Measurements from ENCODE around the gene SPNS3. TPM values are rescaled to one million over a fixed set of nuclear protein-coding genes. Genes with fewer than 3 reads are reported as not detected.

Gene SPNS3
- total and polyA plus RNA-seq, 7 donors, result 1.6 TPM; not detected in 6

DNA sequence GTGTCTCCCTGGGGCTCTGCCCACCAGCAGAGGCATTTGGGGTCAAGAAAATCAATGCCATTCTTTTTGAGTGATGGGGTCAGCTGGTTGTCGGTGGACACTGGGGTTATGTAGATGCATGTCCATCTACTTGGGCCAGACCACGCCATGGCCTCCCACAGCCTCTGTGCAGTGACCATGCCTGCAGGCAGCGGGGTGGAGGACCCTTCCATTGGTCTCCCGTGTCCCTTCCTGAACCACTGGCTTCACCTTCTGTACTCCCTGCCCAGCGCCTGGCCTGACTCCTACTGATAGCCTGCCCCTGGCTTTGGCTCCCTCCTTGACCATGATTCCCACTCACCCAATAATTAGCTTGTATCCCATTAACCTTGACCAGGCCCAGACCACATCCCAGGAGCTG is 28.0 kb upstream of the SPNS3 start:
- Histone ChIP-seq H3K9me3 (no peaks in the 10 kb centered on the region), H3K36me3 (no peaks in the 10 kb centered on the region), H3K4me3 (no peak overlapping the region), H3K27ac (no peak overlapping the region), H3K27me3 (no peaks in the 10 kb centered on the region), H3K4me1 (no peaks in the 10 kb centered on the region)
- intact Hi-C loops (cut with DNase I), result no loop called here
- no peak for DNase-seq
- TF ChIP-seq, protein P1, sequence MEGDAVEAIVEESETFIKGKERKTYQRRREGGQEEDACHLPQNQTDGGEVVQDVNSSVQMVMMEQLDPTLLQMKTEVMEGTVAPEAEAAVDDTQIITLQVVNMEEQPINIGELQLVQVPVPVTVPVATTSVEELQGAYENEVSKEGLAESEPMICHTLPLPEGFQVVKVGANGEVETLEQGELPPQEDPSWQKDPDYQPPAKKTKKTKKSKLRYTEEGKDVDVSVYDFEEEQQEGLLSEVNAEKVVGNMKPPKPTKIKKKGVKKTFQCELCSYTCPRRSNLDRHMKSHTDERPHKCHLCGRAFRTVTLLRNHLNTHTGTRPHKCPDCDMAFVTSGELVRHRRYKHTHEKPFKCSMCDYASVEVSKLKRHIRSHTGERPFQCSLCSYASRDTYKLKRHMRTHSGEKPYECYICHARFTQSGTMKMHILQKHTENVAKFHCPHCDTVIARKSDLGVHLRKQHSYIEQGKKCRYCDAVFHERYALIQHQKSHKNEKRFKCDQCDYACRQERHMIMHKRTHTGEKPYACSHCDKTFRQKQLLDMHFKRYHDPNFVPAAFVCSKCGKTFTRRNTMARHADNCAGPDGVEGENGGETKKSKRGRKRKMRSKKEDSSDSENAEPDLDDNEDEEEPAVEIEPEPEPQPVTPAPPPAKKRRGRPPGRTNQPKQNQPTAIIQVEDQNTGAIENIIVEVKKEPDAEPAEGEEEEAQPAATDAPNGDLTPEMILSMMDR (IDR thresholded peaks at IDR 0.05), result no peak
- TF ChIP-seq POLR2AphosphoS5 (IDR thresholded peaks at IDR 0.05), result no peak
- no peak for TF ChIP-seq EP300 (IDR thresholded peaks at IDR 0.05)
- no peak for TF ChIP-seq POLR2A (IDR thresholded peaks at IDR 0.05)
- 95 to 96% methylated on average over 5 of the region's 5 CpGs for WGBS, 2 donors

DNA sequence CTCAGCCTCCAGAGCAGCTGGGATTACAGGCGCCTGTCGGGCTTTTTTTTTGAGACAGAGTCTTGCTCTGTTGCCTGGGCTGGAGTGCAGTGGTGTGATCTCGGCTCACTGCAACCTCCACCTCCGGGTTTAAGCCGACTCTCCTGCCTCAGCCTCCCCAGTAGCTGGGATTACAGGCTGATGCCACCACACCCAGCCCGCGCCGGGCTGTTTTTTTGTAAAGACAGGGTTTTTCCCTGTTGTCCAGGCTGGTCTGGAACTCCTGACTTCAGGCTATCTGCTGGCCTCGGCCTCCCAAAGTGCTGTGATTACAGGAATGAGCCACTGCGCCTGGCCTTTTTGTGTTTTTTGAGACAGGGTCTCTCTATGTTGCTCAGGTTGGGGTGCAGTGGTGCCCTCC is 27.4 kb upstream of the SPNS3 start:
- no peaks in the 10 kb centered on the region for H3K9me3 ChIP-seq
- whole genome bisulfite sequencing, 2 donors, result 96% methylated on average over 10 of the region's 10 CpGs
- DNase-seq, result no peak
- intact Hi-C loops (cut with DNase I), result no loop called here
- no peak overlapping the region for H3K27ac ChIP-seq
- no peaks in the 10 kb centered on the region for H3K27me3 ChIP-seq
- H3K4me1 ChIP-seq, result no peaks in the 10 kb centered on the region
- no peak overlapping the region for H3K4me3 ChIP-seq
- H3K36me3 ChIP-seq, result no peaks in the 10 kb centered on the region
- TF ChIP-seq, protein P1 (IDR thresholded peaks at IDR 0.05), result no peak
- TF ChIP-seq EP300 (IDR thresholded peaks at IDR 0.05) (no peak), POLR2A (IDR thresholded peaks at IDR 0.05) (no peak), POLR2AphosphoS5 (IDR thresholded peaks at IDR 0.05) (no peak)

DNA sequence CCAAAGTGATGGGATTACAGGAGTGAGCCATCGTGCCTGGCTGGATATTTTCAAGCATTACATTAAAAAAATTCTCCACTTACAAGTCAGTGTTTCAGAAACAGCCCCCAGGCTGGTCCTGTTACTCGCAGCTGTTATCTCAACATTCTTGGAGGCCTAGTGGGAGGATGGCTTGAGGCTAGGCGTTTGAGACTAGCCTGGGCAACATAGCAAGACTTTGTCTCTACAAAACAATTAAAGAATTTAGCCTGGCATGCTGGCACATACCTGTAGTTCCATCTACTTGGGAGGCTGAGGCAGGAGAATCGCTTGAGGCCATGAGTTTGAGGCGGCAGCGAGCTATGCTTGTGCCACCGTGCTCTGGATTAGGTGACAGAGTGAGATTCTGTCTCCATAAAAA is 26.5 kb upstream of the SPNS3 start:
- no peaks in the 10 kb centered on the region for H3K9me3 ChIP-seq
- 91 to 92% methylated on average over 7 of the region's 7 CpGs for WGBS, 2 donors
- H3K27ac ChIP-seq, result no peak overlapping the region
- intact Hi-C loops (cut with DNase I), result no loop called here
- DNase-seq, result no peak
- no peaks in the 10 kb centered on the region for H3K27me3 ChIP-seq
- H3K36me3 ChIP-seq, result no peaks in the 10 kb centered on the region
- no peak for TF ChIP-seq POLR2AphosphoS5 (IDR thresholded peaks at IDR 0.05)
- no peak for TF ChIP-seq EP300 (IDR thresholded peaks at IDR 0.05)
- TF ChIP-seq, protein P1 (IDR thresholded peaks at IDR 0.05), result no peak
- TF ChIP-seq POLR2A (IDR thresholded peaks at IDR 0.05), result no peak
- H3K4me1 ChIP-seq, result no peaks in the 10 kb centered on the region
- no peak overlapping the region for H3K4me3 ChIP-seq

DNA sequence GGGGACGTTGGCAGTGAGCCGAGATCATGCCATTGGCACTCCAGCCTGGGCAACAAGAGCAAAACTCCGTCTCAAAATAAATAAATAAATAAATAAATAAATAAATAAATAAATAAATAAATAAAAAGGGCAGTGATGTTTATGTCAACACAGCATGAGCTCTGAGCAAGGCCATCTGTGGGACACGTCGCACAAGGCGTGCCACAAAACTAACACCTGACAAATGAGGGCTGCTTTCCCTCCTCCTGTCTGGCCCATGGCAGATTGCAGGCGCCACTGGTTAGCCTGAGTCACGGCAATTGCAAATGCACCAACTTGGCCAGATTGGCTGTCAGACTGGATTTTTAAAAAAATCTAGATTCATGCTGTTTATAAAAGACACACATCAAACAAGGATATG is 25.9 kb upstream of the SPNS3 start:
- intact Hi-C loops (cut with DNase I), result no loop called here
- H3K27me3 ChIP-seq, result no peaks in the 10 kb centered on the region

More for the DNA sequence above, 25.9 kb upstream of the SPNS3 start:
- no peak for DNase-seq
- peaks cover 0 to 2% (median 1%) of the 10 kb centered on the region in 4 donors for H3K4me1 ChIP-seq
- H3K4me3 ChIP-seq, result no peak overlapping the region
- TF ChIP-seq, protein P1 (IDR thresholded peaks at IDR 0.05), result no peak
- no peak for TF ChIP-seq POLR2AphosphoS5 (IDR thresholded peaks at IDR 0.05)
- no peak for TF ChIP-seq EP300 (IDR thresholded peaks at IDR 0.05)
- no peak for TF ChIP-seq POLR2A (IDR thresholded peaks at IDR 0.05)
- no peaks in the 10 kb centered on the region for H3K36me3 ChIP-seq
- H3K9me3 ChIP-seq, result no peaks in the 10 kb centered on the region
- 37 to 80% methylated on average over 8 of the region's 8 CpGs for WGBS, 2 donors
- no peak overlapping the region for H3K27ac ChIP-seq
